Transverse colon (tissue), 4 donors: ENCODE data around the gene PLA2G4B. TPM values are rescaled to one million over a fixed set of nuclear protein-coding genes. Genes with fewer than 3 reads are reported as not detected.

ENCODE experiments used
- DNase-seq: peaks from one replicate; pipeline ENCODE4 v3.0.0-alpha.2; 2019
- H3K27ac ChIP-seq, 4 donors: fragments of 200-600 bp; sonication (generic); 2 replicates each; pipeline ENCODE4 v1.5.1; 2016 to 2018; ENCODE audit warnings: inconsistent platforms in 4 of 4
- H3K27me3 ChIP-seq: fragments of 200-600 bp; sonication (generic); 2 replicates; pipeline ENCODE4 v1.5.1; 2017; ENCODE audit warnings: inconsistent platforms
- H3K36me3 ChIP-seq, 4 donors: fragments of 200-600 bp; sonication (generic); 2 replicates each; pipeline ENCODE4 v1.5.1; 2017 to 2019; ENCODE audit warnings: inconsistent platforms in 4 of 4
- H3K4me1 ChIP-seq, 4 donors: fragments of 200-600 bp; sonication (generic); 2 replicates each; pipeline ENCODE4 v1.5.1; 2017 to 2020; ENCODE audit warnings: inconsistent platforms in 4 of 4
- H3K4me3 ChIP-seq, 4 donors: fragments of 200-600 bp; sonication (generic); 1 replicate in 1 of 4; 2 replicates in 3 of 4; pipeline versions ENCODE4 v1.5.1 to v1.6.1; 2017 to 2019; ENCODE audit warnings: inconsistent platforms in 4 of 4
- H3K9me3 ChIP-seq, 2 donors: fragments of 200-600 bp; sonication (generic); 2 replicates each; pipeline ENCODE4 v1.5.1; 2017 to 2019; ENCODE audit warnings: inconsistent platforms in 2 of 2
- EP300 ChIP-seq: sonication (generic); formaldehyde crosslinking; IDR thresholded peaks from one replicate; pipeline ENCODE4 v1.6.1; 2017; ENCODE audit warnings: antibody characterized with exemption, low read depth
- POLR2A ChIP-seq: fragments of 450-650 bp; IDR thresholded peaks from one replicate; pipeline ENCODE4 v1.6.1; 2016; ENCODE audit warnings: antibody characterized with exemption, mild to moderate bottlenecking, moderate library complexity
- POLR2AphosphoS5 ChIP-seq, 3 donors: sonication (generic); formaldehyde crosslinking; IDR thresholded peaks; one replicate each; pipeline ENCODE4 v1.6.1; 2016; ENCODE audit warnings: antibody characterized with exemption in 3 of 3
- WGBS, 2 donors: methylation state at CpG; one replicate each; pipeline ENCODE4 v1.1.5; 2018; ENCODE audit warnings: low coverage in 1 of 2; 5-methylcytosine and 5-hydroxymethylcytosine counted together
- in situ Hi-C, 4 donors: fragments of 200-750 bp; cut with MboI; loops; one replicate each; pipeline versions ENCODE4 v1.15.0 to v1.15.1; 2017; ENCODE audit warnings: low sequenced_read_pairs in 3 of 4, low pct_ligation_motif_present in 1 of 4, low pct_unique_long_range_greater_than_20kb in 1 of 4
- intact Hi-C: fragments of 100-400 bp; cut with DNase I; formaldehyde crosslinking; loops from one replicate; pipeline ENCODE4 v1.15.1; 2023; ENCODE audit warnings: low total_unique reads
- small RNA-seq, 4 donors: library from RNA; depleted of rRNA; stranded (forward); fragments of <200 nt; gene quantifications; one replicate each; pipeline ENCODE3, GENCODE V24; 2016
- total RNA-seq, 4 donors: library from RNA; depleted of rRNA; stranded (reverse); fragments of >200 nt; gene quantifications; one replicate each; pipeline ENCODE4 v1.1.0, GENCODE V29; 2016
- TF ChIP-seq, protein P1 (sequence below), 5 experiments: fragments of 200-600 bp in 3 of 5; fragments of 450-650 bp in 2 of 5; sonication (generic) in 3 of 5; IDR thresholded peaks; 1 replicate in 2 of 5; 2 replicates in 3 of 5; pipeline ENCODE4 v1.5.1; 2016 to 2017; ENCODE audit warnings: antibody characterized with exemption in 5 of 5, inconsistent platforms in 3 of 5, mild to moderate bottlenecking in 2 of 5, moderate library complexity in 1 of 5

PLA2G4B gene
- total RNA-seq, 4 donors from 2014 or later, result 1.6 to 5.2 (median 3.5) TPM; not detected in 1

DNA sequence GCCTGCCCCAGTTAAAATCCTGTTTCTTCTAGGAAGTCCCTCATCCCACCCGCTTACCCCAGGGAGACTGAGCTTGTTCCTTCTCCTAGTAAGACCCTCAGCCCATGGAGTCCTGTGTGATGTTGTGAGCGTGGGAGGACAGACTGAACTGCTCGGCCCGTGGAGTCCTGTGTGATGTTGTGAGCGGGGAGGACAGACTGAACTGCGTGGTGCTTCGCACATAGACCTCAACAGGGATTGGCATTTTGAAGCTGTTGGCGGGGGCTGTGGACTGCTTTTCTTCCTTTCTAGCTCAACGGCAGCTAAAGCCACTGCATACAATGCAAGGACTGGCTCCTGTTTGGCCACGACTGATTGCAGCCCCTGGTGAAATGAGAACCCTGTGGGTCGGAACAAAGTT, 56.8 kb downstream of the PLA2G4B start:
- in situ Hi-C loops (no loop called here), intact Hi-C loops (no loop called here)
- WGBS, 2 donors, result 96 to 100% methylated on average over 1 to 11 of the region's 11 CpGs
- Histone ChIP-seq H3K27ac (peak overlapping the region; percentile 11 to 56 (median 50)), H3K27me3 (no peaks in the 10 kb centered on the region), H3K9me3 (no peaks in the 10 kb centered on the region), H3K4me3 (no peak overlapping the region), H3K36me3 (peaks cover 0 to 7% (median 0%) of the 10 kb centered on the region in 4 donors), H3K4me1 (peaks cover 13 to 25% (median 18%) of the 10 kb centered on the region in 4 donors)
- TF ChIP-seq POLR2AphosphoS5 (IDR thresholded peaks at IDR 0.05), result no peak
- no peak for TF ChIP-seq POLR2A
- TF ChIP-seq, protein P1, sequence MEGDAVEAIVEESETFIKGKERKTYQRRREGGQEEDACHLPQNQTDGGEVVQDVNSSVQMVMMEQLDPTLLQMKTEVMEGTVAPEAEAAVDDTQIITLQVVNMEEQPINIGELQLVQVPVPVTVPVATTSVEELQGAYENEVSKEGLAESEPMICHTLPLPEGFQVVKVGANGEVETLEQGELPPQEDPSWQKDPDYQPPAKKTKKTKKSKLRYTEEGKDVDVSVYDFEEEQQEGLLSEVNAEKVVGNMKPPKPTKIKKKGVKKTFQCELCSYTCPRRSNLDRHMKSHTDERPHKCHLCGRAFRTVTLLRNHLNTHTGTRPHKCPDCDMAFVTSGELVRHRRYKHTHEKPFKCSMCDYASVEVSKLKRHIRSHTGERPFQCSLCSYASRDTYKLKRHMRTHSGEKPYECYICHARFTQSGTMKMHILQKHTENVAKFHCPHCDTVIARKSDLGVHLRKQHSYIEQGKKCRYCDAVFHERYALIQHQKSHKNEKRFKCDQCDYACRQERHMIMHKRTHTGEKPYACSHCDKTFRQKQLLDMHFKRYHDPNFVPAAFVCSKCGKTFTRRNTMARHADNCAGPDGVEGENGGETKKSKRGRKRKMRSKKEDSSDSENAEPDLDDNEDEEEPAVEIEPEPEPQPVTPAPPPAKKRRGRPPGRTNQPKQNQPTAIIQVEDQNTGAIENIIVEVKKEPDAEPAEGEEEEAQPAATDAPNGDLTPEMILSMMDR (IDR thresholded peaks at IDR 0.05), result no peak
- TF ChIP-seq EP300, result no peak
- DNase-seq, result no peak

DNA sequence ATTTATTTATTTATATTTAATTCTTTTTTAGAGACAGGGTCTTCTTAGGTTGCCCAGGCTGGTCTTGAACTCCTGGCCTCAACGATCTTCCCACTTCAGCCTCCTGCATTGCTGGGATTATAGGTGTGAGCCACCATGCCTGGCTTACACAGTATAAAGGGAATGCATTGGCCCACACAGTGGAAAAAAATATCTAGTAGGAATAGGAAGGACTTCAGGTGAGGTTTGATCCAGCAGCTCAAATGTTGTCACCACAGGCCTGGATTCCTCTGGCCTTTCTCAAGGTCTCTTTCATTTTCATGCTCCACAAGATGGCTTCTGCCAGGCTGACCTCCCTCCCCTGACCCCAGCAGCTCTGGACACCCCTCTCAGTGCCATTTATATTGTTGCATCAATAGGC, 57.3 kb downstream of the PLA2G4B start:
- Histone ChIP-seq H3K27me3 (no peaks in the 10 kb centered on the region), H3K4me1 (peaks cover 13 to 25% (median 18%) of the 10 kb centered on the region in 4 donors), H3K36me3 (peaks cover 0 to 10% (median 0%) of the 10 kb centered on the region in 4 donors), H3K4me3 (no peak overlapping the region), H3K27ac (no peak overlapping the region), H3K9me3 (no peaks in the 10 kb centered on the region)
- in situ Hi-C loops (no loop called here), intact Hi-C loops (no loop called here)
- WGBS, 2 donors, result 97% methylated on average over 1 of the region's 1 CpG; no CpG with 5 or more reads in 1 of the 2 donors
- no peak for TF ChIP-seq POLR2A
- TF ChIP-seq, protein P1 (IDR thresholded peaks at IDR 0.05), result no peak
- DNase-seq, result no peak

DNA sequence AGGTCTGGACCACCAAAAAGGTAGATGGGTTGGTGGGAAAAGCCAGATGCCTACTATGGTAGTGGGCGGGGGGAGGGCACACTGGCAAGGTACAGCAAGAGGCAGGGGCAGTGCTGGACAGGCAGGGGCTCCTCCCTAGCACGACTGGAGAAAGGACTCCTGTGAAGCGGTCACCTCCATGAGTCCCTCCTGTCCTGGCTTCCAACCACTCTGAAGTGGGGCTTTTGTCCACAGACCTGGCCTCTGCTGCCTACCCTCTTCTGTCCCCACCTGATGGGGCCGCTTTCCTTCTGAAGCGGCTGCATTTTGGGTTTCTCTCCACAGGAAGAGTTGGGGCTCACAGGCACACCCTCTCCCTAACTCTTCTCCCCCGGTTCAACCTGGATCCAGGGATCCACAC, 57.9 kb downstream of the PLA2G4B start:
- no peaks in the 10 kb centered on the region for H3K9me3 ChIP-seq
- H3K36me3 ChIP-seq, result peaks cover 0 to 10% (median 0%) of the 10 kb centered on the region in 4 donors
- DNase-seq, result no peak
- intact Hi-C loops (no loop called here), in situ Hi-C loops (no loop called here)
- 92% methylated on average over 6 of the region's 6 CpGs; no CpG with 5 or more reads in 1 of the 2 donors for WGBS, 2 donors
- no peak overlapping the region for H3K27ac ChIP-seq
- H3K4me1 ChIP-seq, result peaks cover 13 to 25% (median 18%) of the 10 kb centered on the region in 4 donors
- no peaks in the 10 kb centered on the region for H3K27me3 ChIP-seq
- no peak overlapping the region for H3K4me3 ChIP-seq
- TF ChIP-seq, protein P1 (IDR thresholded peaks at IDR 0.05), result no peak
- TF ChIP-seq EP300 (no peak), POLR2AphosphoS5 (IDR thresholded peaks at IDR 0.05) (no peak), POLR2A (no peak)

DNA sequence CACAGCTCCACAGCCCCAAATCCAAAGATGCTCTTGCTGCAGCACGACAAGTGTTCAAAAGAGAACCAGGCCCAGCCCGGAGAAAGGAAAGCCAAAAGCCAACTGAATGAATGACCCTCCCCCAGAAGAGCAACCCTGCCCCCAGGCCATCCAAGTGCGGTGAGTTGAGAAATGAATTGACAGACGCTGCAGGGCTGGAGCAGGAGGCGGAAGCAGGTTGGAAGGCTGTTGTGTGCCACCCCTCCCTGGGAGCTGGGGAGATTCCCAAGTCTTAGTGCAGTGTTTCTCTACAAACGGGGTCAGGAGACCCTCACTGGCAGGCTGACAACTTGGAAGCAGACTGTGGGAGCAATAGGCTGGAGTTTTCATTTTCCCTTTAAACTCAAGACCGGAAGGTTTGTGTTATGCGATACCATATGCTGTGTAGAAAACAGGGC, 58.7 kb downstream of the PLA2G4B start:
- in situ Hi-C loops (no loop called here), intact Hi-C loops (no loop called here)
- Histone ChIP-seq H3K4me1 (peaks cover 13 to 25% (median 18%) of the 10 kb centered on the region in 4 donors), H3K36me3 (peaks cover 0 to 10% (median 0%) of the 10 kb centered on the region in 4 donors), H3K4me3 (no peak overlapping the region), H3K27me3 (no peaks in the 10 kb centered on the region), H3K9me3 (no peaks in the 10 kb centered on the region), H3K27ac (no peak overlapping the region)
- TF ChIP-seq POLR2AphosphoS5 (IDR thresholded peaks at IDR 0.05) (no peak), EP300 (no peak), POLR2A (no peak)
- TF ChIP-seq, protein P1 (IDR thresholded peaks at IDR 0.05), result no peak
- no peak for DNase-seq
- 83% methylated on average over 8 of the region's 8 CpGs; no CpG with 5 or more reads in 1 of the 2 donors for WGBS, 2 donors

Small RNA genes within 50 kb of the gene (small RNA-seq; reads per million reads assigned to genes)
- gene JMJD7-PLA2G4B (0 to 0.55 (median 0.26) reads per million in 4 donors), gene MIR4310 (0 reads per million in 4 donors), gene RNA5SP393 (0 reads per million in 4 donors)

Other genes with a start within 250 kb of the PLA2G4B start
- 10 to 100 TPM; 12.3 to 33.2 (median 27.6) TPM for gene MGA, start 178.4 kb upstream of the PLA2G4B start, total RNA-seq
- 10 to 100 TPM; 16.0 to 36.4 (median 16.8) TPM for gene MAPKBP1, start 64.4 kb upstream of the PLA2G4B start, total RNA-seq
- gene JMJD7, start 10.8 kb upstream of the PLA2G4B start, total RNA-seq, result 10 to 100 TPM in 2 of 4 donors, 1 to 10 TPM in 2; 1.9 to 10.9 (median 7.6) TPM
- gene SPTBN5, start 55.2 kb downstream of the PLA2G4B start, total RNA-seq, result 1 to 10 TPM in 2 of 4 donors, under 1 TPM in 2; 0.16 to 8.0 (median 1.1) TPM
- gene EHD4, start 133.7 kb downstream of the PLA2G4B start, total RNA-seq, result 10 to 100 TPM; 16.9 to 55.4 (median 35.5) TPM
- gene PLA2G4E, start 182.2 kb downstream of the PLA2G4B start, total RNA-seq, result under 1 TPM in 1 of 4 donors, not detected in 3; 0.32 TPM